PC-3 (cell line): Measurements from ENCODE around the gene LMTK3.

Experiments used
- CTCF ChIP-seq: fragments of 300-600 bp; sonication (generic); conservative IDR thresholded peaks from 2 replicates; pipeline ENCODE4 v1.5.1; 2017; ENCODE audit warnings: antibody characterized with exemption, low read depth, mild to moderate bottlenecking, low read length
- EZH2phosphoT487 ChIP-seq: fragments of 300-600 bp; sonication (generic); IDR thresholded peaks from 2 replicates; pipeline ENCODE4 v1.6.1; 2018; ENCODE audit warnings: mild to moderate bottlenecking, antibody characterized with exemption, low read length, borderline replicate concordance

GRCh38 chr19:48477067-48477685, 34.5 kb downstream of the LMTK3 start:
- TF ChIP-seq CTCF, result no peak
- TF ChIP-seq EZH2phosphoT487, result no peak
